Stimulated activated CD8-positive, alpha-beta memory T cell treated with anti-CD3 and anti-CD28 coated beads, Interleukin-4, amount 100 ng/mL, for 24 hours (primary cell): Measurements from ENCODE around the gene CXCL9.
"Not testable (repeated sequence)": the region's sequence is repeated elsewhere in the genome, so short reads cannot be mapped to it uniquely, and the experiment has no call there.

Experiments used
- DNase-seq: peaks from one replicate; pipeline ENCODE4 v3.0.0-alpha.2; 2020; ENCODE audit warnings: low read depth

CXCL9 gene

GRCh38 chr4:76011700-76012387 lies 4.5 kb upstream of the CXCL9 start:
- DNase-seq: no peak

GRCh38 chr4:76011018-76011670 lies 3.8 kb upstream of the CXCL9 start:
- DNase-seq: no peak

DNA sequence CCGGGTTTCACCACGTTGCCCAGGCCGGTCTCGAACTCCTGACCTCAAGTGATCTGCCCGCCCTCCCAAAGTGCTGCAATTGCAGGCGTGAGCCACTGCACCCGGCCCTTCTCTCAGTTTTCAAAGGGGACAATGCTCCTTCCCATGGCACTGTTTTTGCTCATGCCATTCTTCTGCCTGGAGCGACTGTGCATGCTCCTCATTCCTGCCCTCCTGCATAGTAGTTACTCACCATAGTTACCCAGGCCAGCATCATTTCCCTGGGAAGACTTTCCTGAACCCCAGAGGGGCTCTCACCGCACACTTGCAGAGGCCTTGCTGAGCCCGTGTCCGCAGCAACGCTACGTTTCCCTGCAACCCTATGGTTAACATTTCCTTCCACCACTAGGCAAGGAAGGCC lies 3.3 kb upstream of the CXCL9 start:
- DNase-seq: no peak

DNA sequence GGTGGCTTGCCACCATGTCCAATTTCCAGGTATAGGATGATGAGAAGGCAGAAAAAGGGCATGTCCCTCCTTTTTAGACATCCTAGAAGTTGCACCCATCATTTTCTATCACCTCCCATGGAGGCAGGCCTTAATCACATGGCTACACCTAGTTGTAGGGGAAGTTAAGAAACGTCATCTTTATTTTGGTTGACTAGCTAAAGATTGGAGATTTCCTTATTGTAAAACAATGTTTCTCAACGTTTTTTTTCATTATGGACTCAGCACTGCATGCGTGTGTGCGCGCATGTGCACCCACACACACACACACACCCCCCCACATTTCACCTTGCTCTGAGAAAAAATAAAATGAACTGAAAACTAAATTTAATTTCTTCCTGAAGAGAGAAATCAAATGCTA lies 2.0 kb upstream of the CXCL9 start:
- no peak for DNase-seq

DNA sequence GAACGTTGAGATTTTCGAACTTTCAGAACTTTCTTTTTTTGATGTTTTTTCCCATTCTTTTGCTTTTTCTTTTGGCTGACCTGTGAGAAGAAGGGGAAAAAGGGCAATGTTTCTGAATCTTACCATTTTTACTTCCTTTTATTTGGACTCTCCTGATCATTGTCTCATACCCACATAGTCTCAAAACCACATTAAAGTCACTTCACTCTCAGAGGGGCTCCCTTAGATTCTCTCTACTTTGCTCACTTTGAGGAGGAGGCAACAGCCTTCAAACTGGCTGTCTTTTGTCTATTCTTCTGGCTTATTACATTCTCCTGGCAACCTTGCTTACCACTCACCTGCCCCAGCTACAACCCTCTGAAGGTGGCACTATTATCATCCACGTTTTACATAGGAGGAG lies 3.7 kb downstream of the CXCL9 start:
- DNase-seq: no peak

DNA sequence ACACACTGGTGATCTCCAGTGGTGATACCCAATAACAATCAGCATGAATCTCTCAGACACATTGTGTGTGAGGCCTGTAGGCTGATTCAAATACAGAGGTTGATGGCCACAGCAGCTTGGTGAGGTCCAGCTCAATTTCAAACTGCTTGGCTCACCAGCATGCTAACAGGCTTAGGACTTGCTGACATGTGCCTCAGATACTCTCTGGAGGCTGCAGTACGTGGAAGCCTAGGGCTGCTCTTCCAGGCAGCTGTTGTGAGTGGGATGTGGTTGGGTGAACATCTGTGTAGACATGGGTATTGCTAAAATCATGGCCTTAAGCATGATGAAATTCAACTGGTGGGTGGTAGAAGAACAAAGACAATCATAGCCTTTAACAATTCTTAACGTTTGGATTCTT lies 4.3 kb downstream of the CXCL9 start:
- no peak for DNase-seq

DNA sequence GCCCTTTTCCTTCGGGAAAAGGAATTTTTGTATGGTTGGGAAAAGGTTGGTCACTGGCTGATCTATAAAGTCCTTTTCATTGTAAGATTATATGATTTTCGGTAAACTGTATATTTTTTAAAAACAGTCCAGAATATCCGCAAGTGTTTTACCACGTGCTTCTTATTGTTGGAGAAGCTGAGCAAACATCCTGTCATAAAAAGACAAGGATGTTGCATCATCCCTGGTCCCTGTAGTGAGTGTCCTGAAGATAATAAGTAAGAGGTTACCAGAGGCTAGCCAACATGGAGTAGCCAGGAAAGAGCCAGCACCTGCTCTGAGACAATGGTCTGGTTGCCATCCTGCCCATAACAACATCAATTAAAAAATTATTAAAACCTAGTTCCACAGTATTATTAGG lies 5.1 kb downstream of the CXCL9 start:
- no peak for DNase-seq

- DNase-seq: no peak
These were observed 5.6 kb downstream of the CXCL9 start for GRCh38 chr4:76001700-76002099.

GRCh38 chr4:76000279-76000678 lies 7.0 kb downstream of the CXCL9 start:
- DNase-seq: no peak

GRCh38 chr4:75998525-75999147 lies 8.7 kb downstream of the CXCL9 start:
- not testable (repeated sequence) for DNase-seq

DNA sequence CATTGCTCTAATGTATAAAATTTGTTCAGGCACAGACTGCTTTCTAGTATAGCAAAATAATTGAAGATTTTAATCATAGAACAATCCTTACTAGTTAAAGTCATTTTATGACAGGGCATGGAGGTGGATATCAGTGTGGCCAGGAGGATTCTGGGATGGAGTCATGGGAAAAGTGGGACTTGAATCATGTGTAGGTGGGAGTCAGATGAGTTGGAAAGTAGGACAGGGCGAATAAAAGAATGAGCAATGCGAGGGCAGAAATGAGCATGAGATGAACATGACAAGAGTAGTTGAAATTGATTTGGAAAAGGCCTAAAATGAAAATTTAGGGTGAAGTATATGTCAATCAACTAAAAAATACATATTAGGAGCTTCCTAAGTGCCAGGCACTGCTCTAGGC lies 9.4 kb downstream of the CXCL9 start:
- no peak for DNase-seq

DNA sequence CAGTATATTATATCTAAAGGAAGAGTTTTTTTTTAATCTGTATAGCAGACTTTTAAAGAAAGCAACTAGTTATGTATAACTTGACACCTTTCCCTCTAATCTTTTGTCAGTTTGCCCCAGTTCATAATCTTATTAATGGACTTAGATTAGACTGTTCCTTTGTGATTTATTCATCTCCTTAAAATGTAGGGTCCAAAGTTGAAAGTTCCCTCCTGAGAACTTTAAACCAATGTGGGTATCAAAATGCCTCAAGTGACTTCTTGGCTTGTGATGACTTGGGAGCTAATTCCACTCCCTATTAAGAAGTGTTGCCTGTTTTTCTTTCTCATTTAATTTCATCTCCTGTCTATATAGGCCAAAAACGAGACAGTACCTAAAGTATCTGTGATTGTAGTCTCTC lies 10.2 kb downstream of the CXCL9 start:
- DNase-seq: no peak

DNA sequence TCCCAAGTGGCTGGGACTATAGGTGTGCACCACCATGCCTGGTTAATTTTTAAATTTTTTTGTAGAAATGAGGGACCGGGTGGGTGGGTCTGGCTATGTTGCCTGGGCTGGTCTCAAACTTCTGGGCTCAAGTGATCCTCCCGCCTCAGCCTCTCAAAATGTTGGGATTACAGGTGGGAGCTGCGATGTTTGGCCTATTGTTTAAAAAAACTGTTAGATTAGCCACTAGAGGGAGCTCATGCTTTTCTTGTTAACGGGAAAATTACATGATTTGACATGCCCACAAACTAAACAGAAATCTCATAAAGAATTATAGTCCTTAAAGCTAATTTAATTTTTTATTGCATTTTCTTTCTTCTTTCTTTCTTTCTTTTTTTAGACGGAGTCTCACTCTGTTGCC lies 11.6 kb downstream of the CXCL9 start:
- DNase-seq: no peak

- DNase-seq: no peak
These were observed 14.8 kb downstream of the CXCL9 start for GRCh38 chr4:75992462-75992861.

GRCh38 chr4:75989846-75990528 lies 17.3 kb downstream of the CXCL9 start:
- no peak for DNase-seq

DNA sequence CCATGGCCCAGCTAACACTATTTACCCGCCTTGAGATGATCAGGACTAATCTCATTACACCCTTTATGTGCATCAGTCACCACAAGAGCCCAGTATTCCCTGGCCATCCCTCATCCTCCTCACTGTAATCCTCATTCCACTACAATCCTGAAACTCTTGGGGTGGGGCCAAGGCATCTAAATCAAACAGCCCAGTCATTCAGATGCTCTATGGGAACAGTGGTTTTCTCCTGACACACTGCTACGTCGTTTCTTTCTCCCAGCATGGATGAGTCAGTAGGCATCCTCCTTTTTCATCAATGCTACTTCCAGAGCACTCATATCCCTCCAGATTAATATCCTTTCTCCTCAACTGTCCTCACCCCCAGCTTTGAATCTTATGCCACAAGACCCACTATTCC lies 22.2 kb downstream of the CXCL9 start:
- no peak for DNase-seq

GRCh38 chr4:75980576-75980975 lies 26.7 kb downstream of the CXCL9 start:
- no peak for DNase-seq

- DNase-seq: no peak
These were observed 31.1 kb downstream of the CXCL9 start for GRCh38 chr4:75976177-75976576.

DNA sequence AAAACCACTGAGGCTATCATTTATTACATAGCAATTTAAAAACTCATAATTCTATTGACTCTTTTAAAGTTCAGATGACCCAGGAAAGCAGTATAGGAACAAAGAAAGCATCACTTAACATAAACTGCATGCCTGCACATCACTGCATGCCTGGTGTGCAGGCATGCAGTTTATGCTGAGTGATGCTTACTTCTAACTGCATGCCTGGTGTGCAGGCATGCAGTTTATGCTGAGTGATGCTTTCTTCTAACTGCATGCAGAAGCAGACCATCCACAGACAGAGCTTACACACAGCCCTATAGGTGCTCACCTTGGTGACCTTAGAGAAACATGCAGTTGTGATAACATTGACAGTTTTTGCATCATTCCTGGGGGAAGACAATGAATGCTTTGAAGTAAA lies 33.5 kb downstream of the CXCL9 start:
- DNase-seq: no peak

- no peak for DNase-seq
These were observed 39.2 kb downstream of the CXCL9 start for GRCh38 chr4:75968084-75968483.

- no peak for DNase-seq
These were observed 43.8 kb downstream of the CXCL9 start for GRCh38 chr4:75963558-75963957.

GRCh38 chr4:75962072-75962471 lies 45.2 kb downstream of the CXCL9 start:
- not testable (repeated sequence) for DNase-seq

DNA sequence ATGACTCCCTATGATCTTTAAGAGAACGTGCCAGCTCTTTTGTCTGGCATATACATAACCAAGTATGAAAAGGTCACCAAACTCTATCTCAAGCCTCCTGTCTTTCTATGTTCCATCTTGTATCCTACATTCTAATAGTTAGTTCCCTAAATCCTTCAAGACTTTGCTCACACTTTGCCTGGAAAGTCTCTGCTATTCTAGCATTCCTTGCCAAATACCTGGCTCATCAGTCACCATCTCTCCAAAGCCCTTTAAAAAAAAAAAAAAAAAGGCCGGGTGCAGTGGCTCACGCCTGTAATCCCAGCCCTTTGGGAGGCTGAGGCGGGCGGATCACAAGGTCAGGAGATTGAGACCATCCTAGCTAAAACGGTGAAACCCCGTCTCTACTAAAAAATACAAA lies 48.8 kb downstream of the CXCL9 start:
- DNase-seq: not testable (repeated sequence)
